DMS153 treated with DMSO at 0.1 percent for 48 hours (cell line): ENCODE data around the gene PRMT3.
"Not testable (repeated sequence)": the region's sequence is repeated elsewhere in the genome, so short reads cannot be mapped to it uniquely, and the experiment has no call there.

Experiments
- DNase-seq: peaks from one replicate; lab custom pipeline; 2025; ENCODE audit not compliant: unreplicated experiment; lab: John Stamatoyannopoulos, UW

The PRMT3 gene

GRCh38 chr11:20497124-20497792 lies 109.7 kb downstream of the PRMT3 start:
- no peak for DNase-seq

- no peak for DNase-seq
Observed at GRCh38 chr11:20501252-20501651, 113.7 kb downstream of the PRMT3 start.

GRCh38 chr11:20501971-20502370 lies 114.5 kb downstream of the PRMT3 start:
- peak; percentile 53 for DNase-seq

GRCh38 chr11:20511982-20512381 lies 124.5 kb downstream of the PRMT3 start:
- DNase-seq: peak; percentile 31

- no peak for DNase-seq
Observed at GRCh38 chr11:20512869-20513268, 125.4 kb downstream of the PRMT3 start.

- no peak for DNase-seq
Observed at GRCh38 chr11:20518323-20518834, 130.9 kb downstream of the PRMT3 start.

GRCh38 chr11:20522536-20522935 lies 135.0 kb downstream of the PRMT3 start:
- no peak for DNase-seq

GRCh38 chr11:20529757-20530156 lies 142.2 kb downstream of the PRMT3 start:
- DNase-seq: no peak

- no peak for DNase-seq
Observed at GRCh38 chr11:20530942-20531703, 143.6 kb downstream of the PRMT3 start.

- DNase-seq: no peak
Observed at GRCh38 chr11:20535271-20535881, 147.9 kb downstream of the PRMT3 start.

- no peak for DNase-seq
Observed at GRCh38 chr11:20536365-20536764, 148.8 kb downstream of the PRMT3 start.

- DNase-seq: no peak
Observed at GRCh38 chr11:20536784-20537183, 149.3 kb downstream of the PRMT3 start.

- DNase-seq: no peak
Observed at GRCh38 chr11:20541503-20541902, 154.0 kb downstream of the PRMT3 start.

- DNase-seq: no peak
Observed at GRCh38 chr11:20544603-20545237, 157.2 kb downstream of the PRMT3 start.

GRCh38 chr11:20547411-20547810 lies 159.9 kb downstream of the PRMT3 start:
- no peak for DNase-seq

GRCh38 chr11:20551096-20551495 lies 163.6 kb downstream of the PRMT3 start:
- DNase-seq: no peak

GRCh38 chr11:20555783-20556182 lies 168.3 kb downstream of the PRMT3 start:
- DNase-seq: no peak

GRCh38 chr11:20556396-20556795 lies 168.9 kb downstream of the PRMT3 start:
- DNase-seq: not testable (repeated sequence)

GRCh38 chr11:20558741-20559140 lies 171.2 kb downstream of the PRMT3 start:
- no peak for DNase-seq
